ENCODE measurements around the gene KCNK5. TPM values are rescaled to one million over a fixed set of nuclear protein-coding genes. Genes with fewer than 3 reads are reported as not detected.

Gene KCNK5
- total RNA-seq, 1 donor from 2014 or later = 10.9 TPM

DNA sequence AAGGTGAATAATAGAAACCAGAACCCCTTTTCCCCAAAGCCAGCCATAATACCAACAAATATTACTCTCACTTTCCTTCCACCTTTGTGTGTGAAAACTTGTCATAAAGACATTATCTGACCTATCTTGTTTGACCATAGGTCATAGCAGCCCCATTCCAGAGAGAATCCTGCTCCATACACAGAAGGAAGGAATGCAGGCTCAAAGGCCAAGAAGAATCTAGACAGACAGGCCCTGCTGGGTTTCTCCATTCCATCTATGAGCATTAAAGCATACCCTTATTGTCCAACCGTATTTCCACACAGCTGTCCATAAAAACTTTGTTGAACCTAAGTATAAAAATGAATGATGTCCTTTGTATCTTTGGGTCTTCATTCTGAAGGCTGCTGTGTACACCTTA is 40.7 kb upstream of the KCNK5 start:
- intact Hi-C loops (cut with DNase I) = no loop called here
- Histone ChIP-seq H3K27ac (no peak overlapping the region), H3K36me3 (no peaks in the 10 kb centered on the region), H3K4me3 (no peak overlapping the region), H3K4me1 (no peaks in the 10 kb centered on the region), H3K27me3 (ENCODE audit: low read depth) (no peaks in the 10 kb centered on the region), H3K9me3 (no peaks in the 10 kb centered on the region)
- TF ChIP-seq, protein P1, sequence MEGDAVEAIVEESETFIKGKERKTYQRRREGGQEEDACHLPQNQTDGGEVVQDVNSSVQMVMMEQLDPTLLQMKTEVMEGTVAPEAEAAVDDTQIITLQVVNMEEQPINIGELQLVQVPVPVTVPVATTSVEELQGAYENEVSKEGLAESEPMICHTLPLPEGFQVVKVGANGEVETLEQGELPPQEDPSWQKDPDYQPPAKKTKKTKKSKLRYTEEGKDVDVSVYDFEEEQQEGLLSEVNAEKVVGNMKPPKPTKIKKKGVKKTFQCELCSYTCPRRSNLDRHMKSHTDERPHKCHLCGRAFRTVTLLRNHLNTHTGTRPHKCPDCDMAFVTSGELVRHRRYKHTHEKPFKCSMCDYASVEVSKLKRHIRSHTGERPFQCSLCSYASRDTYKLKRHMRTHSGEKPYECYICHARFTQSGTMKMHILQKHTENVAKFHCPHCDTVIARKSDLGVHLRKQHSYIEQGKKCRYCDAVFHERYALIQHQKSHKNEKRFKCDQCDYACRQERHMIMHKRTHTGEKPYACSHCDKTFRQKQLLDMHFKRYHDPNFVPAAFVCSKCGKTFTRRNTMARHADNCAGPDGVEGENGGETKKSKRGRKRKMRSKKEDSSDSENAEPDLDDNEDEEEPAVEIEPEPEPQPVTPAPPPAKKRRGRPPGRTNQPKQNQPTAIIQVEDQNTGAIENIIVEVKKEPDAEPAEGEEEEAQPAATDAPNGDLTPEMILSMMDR (IDR thresholded peaks at IDR 0.05) = no peak
- ATAC-seq (no peak), DNase-seq (no peak)

DNA sequence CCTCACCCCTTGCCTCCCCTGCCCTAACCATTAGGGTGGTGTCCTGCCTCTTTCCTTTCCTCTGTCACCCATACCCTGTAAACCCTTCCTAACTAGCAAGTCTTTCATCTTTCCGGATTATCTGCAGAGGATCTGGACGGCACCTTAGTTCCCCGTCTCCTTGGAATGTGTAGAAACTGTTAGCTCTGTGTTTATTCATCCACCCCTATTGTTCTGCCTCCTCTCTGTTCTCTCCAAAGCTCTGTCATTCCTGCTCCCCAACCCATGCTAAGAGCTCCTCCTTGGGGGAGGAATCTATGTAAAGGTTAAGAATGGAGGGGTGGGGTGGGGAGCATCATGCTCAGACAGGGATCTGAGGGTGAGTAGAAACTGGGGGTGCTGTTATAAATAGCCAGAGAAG is 39.4 kb upstream of the KCNK5 start:
- ATAC-seq (no peak), DNase-seq (no peak)
- H3K27me3 ChIP-seq (ENCODE audit: low read depth) = no peaks in the 10 kb centered on the region
- intact Hi-C loops (cut with DNase I) = no loop called here
- H3K36me3 ChIP-seq = no peaks in the 10 kb centered on the region
- TF ChIP-seq, protein P1 (IDR thresholded peaks at IDR 0.05) = no peak
- no peak overlapping the region for H3K4me3 ChIP-seq
- peaks cover under 1% of the 10 kb centered on the region for H3K4me1 ChIP-seq
- no peaks in the 10 kb centered on the region for H3K9me3 ChIP-seq
- no peak overlapping the region for H3K27ac ChIP-seq

DNA sequence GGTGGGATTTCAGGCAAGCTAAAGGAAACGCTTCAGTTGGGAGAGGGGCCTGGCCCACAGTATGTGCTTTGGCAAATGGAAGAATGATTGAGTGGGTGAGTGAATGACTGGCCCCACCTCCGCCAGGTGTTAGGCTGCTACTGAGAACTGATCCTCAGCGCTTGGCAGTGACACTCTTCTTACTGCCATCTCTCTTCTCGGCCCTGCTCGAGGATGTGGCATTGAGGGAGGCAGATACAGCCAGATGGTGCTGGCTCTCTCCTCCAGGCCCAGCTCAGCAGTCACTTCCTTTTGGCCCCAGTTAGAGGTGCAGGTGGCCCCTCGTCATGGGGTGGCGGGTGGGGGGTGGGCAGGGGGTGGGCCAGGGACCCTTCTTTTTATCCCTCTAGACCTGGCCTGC is 38.9 kb upstream of the KCNK5 start:
- Histone ChIP-seq H3K27ac (no peak overlapping the region), H3K36me3 (no peaks in the 10 kb centered on the region), H3K27me3 (ENCODE audit: low read depth) (no peaks in the 10 kb centered on the region), H3K9me3 (no peaks in the 10 kb centered on the region), H3K4me1 (peaks cover 6% of the 10 kb centered on the region), H3K4me3 (no peak overlapping the region)
- TF ChIP-seq, protein P1 (IDR thresholded peaks at IDR 0.05) = no peak
- ATAC-seq = no peak
- intact Hi-C loops (cut with DNase I) = no loop called here
- no peak for DNase-seq

DNA sequence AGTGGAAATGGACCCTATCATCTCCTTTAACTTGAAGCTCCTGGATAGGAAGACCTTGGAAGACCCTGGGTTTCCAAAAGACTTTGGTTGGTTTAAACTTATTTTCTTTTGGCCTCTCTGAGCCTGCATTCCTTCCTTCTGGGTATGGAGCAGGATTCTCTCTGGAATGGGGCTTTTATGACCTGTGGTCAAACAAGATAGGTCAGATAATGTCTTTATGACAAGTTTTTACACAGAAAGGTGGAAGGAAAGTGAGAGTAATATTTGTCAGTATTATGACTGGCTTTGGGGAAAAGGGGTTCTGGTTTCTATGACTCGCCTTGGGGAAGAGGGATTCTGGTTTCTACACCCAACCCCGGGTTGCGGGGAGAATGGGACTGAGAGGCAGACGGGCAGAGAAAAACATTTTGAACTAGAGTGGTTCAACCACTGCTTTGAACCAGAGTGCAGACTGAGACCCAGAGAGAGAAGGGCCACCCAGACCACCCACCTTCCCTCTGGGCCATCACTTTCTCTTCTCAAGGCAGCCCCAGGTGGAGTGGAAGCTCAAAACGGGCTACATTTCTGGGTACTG is 37.6 kb upstream of the KCNK5 start:
- no peak for ATAC-seq
- Histone ChIP-seq H3K4me1 (peaks cover 9% of the 10 kb centered on the region), H3K4me3 (no peak overlapping the region), H3K27ac (no peak overlapping the region), H3K36me3 (no peaks in the 10 kb centered on the region), H3K9me3 (no peaks in the 10 kb centered on the region), H3K27me3 (ENCODE audit: low read depth) (no peaks in the 10 kb centered on the region)
- TF ChIP-seq, protein P1 (IDR thresholded peaks at IDR 0.05) = no peak
- intact Hi-C loops (cut with DNase I) = no loop called here
- DNase-seq = no peak

- intact Hi-C loops (cut with DNase I) = no loop called here
- no peak for ATAC-seq
These were observed 37.1 kb upstream of the KCNK5 start for GRCh38 chr6:39266375-39266774.

More at GRCh38 chr6:39266375-39266774, 37.1 kb upstream of the KCNK5 start:
- DNase-seq = no peak
- Histone ChIP-seq H3K27me3 (ENCODE audit: low read depth) (no peaks in the 10 kb centered on the region), H3K27ac (no peak overlapping the region), H3K36me3 (no peaks in the 10 kb centered on the region), H3K4me1 (peaks cover 9% of the 10 kb centered on the region), H3K9me3 (no peaks in the 10 kb centered on the region), H3K4me3 (no peak overlapping the region)
- TF ChIP-seq, protein P1 (IDR thresholded peaks at IDR 0.05) = no peak

Measured in lower lobe of right lung (tissue), 2 donors.